SK-N-SH (cell line): ENCODE measurements around the gene ABCC12. TPM values are rescaled to one million over a fixed set of nuclear protein-coding genes. Genes with fewer than 3 reads are reported as not detected.

Source experiments
- CTCF ChIA-PET: fragments of 300-600, 350-600 bp; formaldehyde crosslinking; extraction: SDS; loops from one replicate; lab custom pipeline; 2021; lab: Yijun Ruan, JAX
- POLR2A ChIA-PET: fragments of 350-600 bp; sonication (Branson Sonifier 250); formaldehyde crosslinking; extraction: SDS; loops from one replicate; lab custom pipeline; 2020; ENCODE audit warnings: antibody characterized with exemption, inconsistent platforms; lab: Yijun Ruan, JAX
- DNase-seq: peaks from one replicate; pipeline ENCODE4 v3.0.0; 2012
- H2AFZ ChIP-seq: fragments of 200-600 bp; sonication (generic); 2 replicates; pipeline ENCODE4 v1.8.1; 2016; ENCODE audit warnings: antibody characterized with exemption, mild to moderate bottlenecking, low read depth
- H3F3A ChIP-seq: fragments of 200-600 bp; sonication (generic); replicated peaks from 2 replicates; pipeline ENCODE3; 2016; ENCODE audit warnings: antibody characterized with exemption, mild to moderate bottlenecking; ENCODE audit not compliant: insufficient read depth
- H3K27ac ChIP-seq, 2 experiments: fragments of 200-500 bp in 1 of 2; fragments of 200-600 bp in 1 of 2; sonication (Bioruptor generic) in 1 of 2; sonication (generic), shearing (Covaris generic) in 1 of 2; 2 replicates each; pipeline versions ENCODE4 v1.5.1 to v1.6.1; 2014 to 2016; ENCODE audit warnings: low read depth in 2 of 2, inconsistent platforms in 1 of 2, low read length in 1 of 2, mild to moderate bottlenecking in 1 of 2, mixed read lengths in 1 of 2
- H3K27me3 ChIP-seq: fragments of 200-600 bp; sonication (generic), shearing (Covaris generic); 2 replicates; pipeline ENCODE4 v1.6.1; 2016; ENCODE audit warnings: mixed run types; ENCODE audit not compliant: insufficient read depth
- H3K36me3 ChIP-seq, 2 experiments: fragments of 200-500 bp in 1 of 2; fragments of 200-600 bp in 1 of 2; sonication (Bioruptor generic) in 1 of 2; sonication (generic) in 1 of 2; replicated peaks in 1 of 2; 2 replicates each; pipeline versions ENCODE3 to v1.5.1; 2014 to 2016; ENCODE audit warnings: low read length in 1 of 2, mild to moderate bottlenecking in 1 of 2; ENCODE audit not compliant: insufficient read depth in 2 of 2, control insufficient read depth in 1 of 2
- H3K4me1 ChIP-seq, 2 experiments: fragments of 200-500 bp in 1 of 2; fragments of 200-600 bp in 1 of 2; sonication (Bioruptor generic) in 1 of 2; sonication (generic), shearing (Covaris generic) in 1 of 2; 2 replicates each; pipeline versions ENCODE4 v1.5.1 to v1.6.1; 2014 to 2016; ENCODE audit warnings: low read depth in 1 of 2, low read length in 1 of 2, mixed run types in 1 of 2; ENCODE audit not compliant: insufficient read depth in 2 of 2, control insufficient read depth in 1 of 2
- H3K4me2 ChIP-seq: fragments of 200-600 bp; sonication (generic), shearing (Covaris generic); 2 replicates; pipeline ENCODE4 v1.6.1; 2017; ENCODE audit warnings: mixed run types
- H3K4me3 ChIP-seq, 2 experiments: fragments of 200-500 bp in 1 of 2; fragments of 200-600 bp in 1 of 2; sonication (Bioruptor generic) in 1 of 2; sonication (generic), shearing (Covaris generic) in 1 of 2; 2 replicates each; pipeline versions ENCODE4 v1.5.1 to v1.8.1; 2014 to 2016; ENCODE audit warnings: low read depth in 2 of 2, inconsistent platforms in 1 of 2, low read length in 1 of 2, mild to moderate bottlenecking in 1 of 2, mixed read lengths in 1 of 2, moderate library complexity in 1 of 2
- H3K79me2 ChIP-seq: fragments of 200-600 bp; sonication (generic); 2 replicates; pipeline ENCODE4 v1.8.1; 2017; ENCODE audit warnings: mild to moderate bottlenecking; ENCODE audit not compliant: insufficient read depth
- H3K9ac ChIP-seq: fragments of 200-600 bp; sonication (generic); 2 replicates; pipeline ENCODE4 v1.6.1; 2017; ENCODE audit warnings: mixed run types
- H3K9me2 ChIP-seq: fragments of 200-600 bp; sonication (generic); 2 replicates; pipeline ENCODE4 v1.6.1; 2017; ENCODE audit warnings: mixed run types
- H3K9me3 ChIP-seq: fragments of 200-600 bp; sonication (generic); 2 replicates; pipeline ENCODE4 v1.6.1; 2017; ENCODE audit warnings: mixed run types, mild to moderate bottlenecking, moderate library complexity
- H4K20me1 ChIP-seq: fragments of 200-600 bp; sonication (generic); 2 replicates; pipeline ENCODE4 v1.6.1; 2017; ENCODE audit warnings: mild to moderate bottlenecking, mixed run types; ENCODE audit not compliant: insufficient read depth
- EP300 ChIP-seq, 2 experiments: IDR thresholded peaks; 2 replicates each; pipeline versions ENCODE4 v1.4.0 to v1.6.1; 2012; ENCODE audit warnings: borderline replicate concordance in 1 of 2, low read depth in 1 of 2, low read length in 1 of 2
- FOSL2 ChIP-seq: IDR thresholded peaks from 2 replicates; pipeline ENCODE4 v1.4.0; 2012; ENCODE audit warnings: low read depth, mild to moderate bottlenecking, moderate library complexity, borderline replicate concordance
- FOXJ3 ChIP-seq: sonication (generic); formaldehyde crosslinking; IDR thresholded peaks from 2 replicates; pipeline ENCODE4 v1.5.1; 2020; ENCODE audit warnings: mild to moderate bottlenecking, missing genetic modification reagents
- FOXM1 ChIP-seq: IDR thresholded peaks from 2 replicates; pipeline ENCODE4 v1.4.0; 2012; ENCODE audit warnings: low read depth, mild to moderate bottlenecking
- NFIC ChIP-seq: IDR thresholded peaks from 2 replicates; pipeline ENCODE4 v1.4.0; 2012; ENCODE audit warnings: borderline replicate concordance
- POLR2AphosphoS5 ChIP-seq: IDR thresholded peaks from 2 replicates; pipeline ENCODE4 v1.6.1; 2012; ENCODE audit warnings: low read depth, low read length
- RCOR1 ChIP-seq: fragments of 150-350 bp; IDR thresholded peaks from 2 replicates; pipeline ENCODE4 v1.6.1; 2017; ENCODE audit warnings: antibody characterized with exemption, low read length
- RFX5 ChIP-seq: IDR thresholded peaks from 2 replicates; pipeline ENCODE4 v1.6.1; 2012; ENCODE audit warnings: mild to moderate bottlenecking, improper control_type of control experiment, low read length
- RXRA ChIP-seq: IDR thresholded peaks from 2 replicates; pipeline ENCODE4 v1.4.0; 2012; ENCODE audit warnings: low read depth, mild to moderate bottlenecking, borderline replicate concordance
- SIN3A ChIP-seq: IDR thresholded peaks from 2 replicates; pipeline ENCODE4 v1.6.1; 2012; ENCODE audit warnings: low read depth, mild to moderate bottlenecking, low read length, moderate library complexity, borderline replicate concordance
- TCF12 ChIP-seq: IDR thresholded peaks from 2 replicates; pipeline ENCODE4 v1.4.0; 2012
- TEAD4 ChIP-seq: IDR thresholded peaks from 2 replicates; pipeline ENCODE4 v1.4.0; 2012; ENCODE audit warnings: mild to moderate bottlenecking, borderline replicate concordance; ENCODE audit not compliant: insufficient read depth
- WGBS: methylation state at CpG from one replicate; pipeline ENCODE4 v1.1.6; 2017; ENCODE audit warnings: low lambda C conversion rate; 5-methylcytosine and 5-hydroxymethylcytosine counted together
- polyA plus RNA-seq, 3 experiments: library from polyadenylated mRNA; depleted of rRNA; stranded (reverse); fragments of >200 nt; gene quantifications; 2 replicates each; pipeline ENCODE4 v1.2.3, GENCODE V29; 2012
- TF ChIP-seq, protein P1 (sequence below): fragments of 150-350 bp; IDR thresholded peaks from 2 replicates; pipeline ENCODE4 v1.6.1; 2016; ENCODE audit warnings: mild to moderate bottlenecking, low read depth, low read length
- TF ChIP-seq, protein P2 (sequence below): IDR thresholded peaks from 2 replicates; pipeline ENCODE4; 2012

The ABCC12 gene
- polyA plus RNA-seq, 1 of the 3 experiments (the other 2 are of a cell fraction) = not detected

DNA sequence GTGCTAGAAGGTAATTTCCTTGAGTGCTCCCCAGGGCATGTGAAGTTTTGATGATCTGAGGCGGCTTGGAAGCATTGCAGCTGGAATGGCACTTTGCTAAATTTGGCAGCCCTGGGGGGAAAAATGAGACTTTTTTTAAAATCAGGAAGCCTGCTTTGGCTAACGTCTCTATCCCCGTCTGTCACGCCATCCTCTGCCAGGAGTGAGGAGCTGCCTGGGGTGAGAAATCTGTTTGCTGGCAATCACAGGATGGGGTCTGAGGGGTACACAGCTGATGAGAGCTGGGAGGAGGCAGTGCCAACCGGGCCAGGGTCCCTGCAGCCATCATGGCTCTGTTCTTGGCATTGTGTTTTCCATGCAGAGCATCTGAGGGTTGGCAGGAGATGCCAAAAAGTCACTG lies 2.0 kb downstream of the ABCC12 start (continued):
- TF ChIP-seq SIN3A = no peak
- TF ChIP-seq, protein P1, sequence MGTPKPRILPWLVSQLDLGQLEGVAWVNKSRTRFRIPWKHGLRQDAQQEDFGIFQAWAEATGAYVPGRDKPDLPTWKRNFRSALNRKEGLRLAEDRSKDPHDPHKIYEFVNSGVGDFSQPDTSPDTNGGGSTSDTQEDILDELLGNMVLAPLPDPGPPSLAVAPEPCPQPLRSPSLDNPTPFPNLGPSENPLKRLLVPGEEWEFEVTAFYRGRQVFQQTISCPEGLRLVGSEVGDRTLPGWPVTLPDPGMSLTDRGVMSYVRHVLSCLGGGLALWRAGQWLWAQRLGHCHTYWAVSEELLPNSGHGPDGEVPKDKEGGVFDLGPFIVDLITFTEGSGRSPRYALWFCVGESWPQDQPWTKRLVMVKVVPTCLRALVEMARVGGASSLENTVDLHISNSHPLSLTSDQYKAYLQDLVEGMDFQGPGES = no peak
- TF ChIP-seq TEAD4 = no peak
- no peak for TF ChIP-seq RFX5
- TF ChIP-seq, all 33 proteins: peak for 0

DNA sequence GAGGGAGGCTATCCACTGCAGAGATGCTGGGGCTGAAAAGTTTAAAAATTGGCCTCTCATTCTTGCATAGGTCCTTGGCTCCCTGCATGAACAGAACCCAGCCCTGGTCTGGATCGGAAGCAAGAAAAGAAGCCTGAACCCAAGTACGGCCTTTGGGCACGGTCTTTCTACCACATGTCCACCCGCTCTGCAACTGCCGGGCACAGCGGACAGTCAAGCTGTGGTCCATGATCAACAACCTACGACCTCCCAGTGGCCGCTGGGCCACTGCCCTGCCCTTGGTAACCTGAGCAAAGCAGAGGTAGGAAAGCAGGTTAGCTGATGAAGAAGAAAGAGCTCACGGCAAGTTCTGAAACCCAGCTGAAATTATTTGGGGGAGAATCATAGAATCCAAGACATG lies 3.6 kb downstream of the ABCC12 start:
- Histone ChIP-seq H3K9me2 (no peaks in the 10 kb centered on the region), H3K4me2 (no peak overlapping the region), H3K27me3 (no peaks in the 10 kb centered on the region), H4K20me1 (no peaks in the 10 kb centered on the region), H3K9me3 (peaks cover 7% of the 10 kb centered on the region), H3K36me3 (no peaks in the 10 kb centered on the region), H3K4me1 (no peaks in the 10 kb centered on the region; a peak in 1 of 4 replicates), H3K27ac (no peak overlapping the region), H2AFZ (no peak overlapping the region), H3F3A (no peaks in the 10 kb centered on the region), H3K79me2 (no peaks in the 10 kb centered on the region), H3K9ac (no peak overlapping the region), H3K4me3 (no peak overlapping the region)
- WGBS = 91% methylated on average over 9 of the region's 9 CpGs
- DNase-seq = no peak
- TF ChIP-seq FOXM1 (no peak), POLR2AphosphoS5 (no peak), RCOR1 (no peak), TEAD4 (no peak), NFIC (no peak), EP300 (IDR thresholded peaks at IDR 0.05; ENCODE audit: borderline replicate concordance in 1 of 2, low read depth in 1 of 2, low read length in 1 of 2) (no peak), RXRA (no peak), FOXJ3 (CRISPR knock-in tag) (no peak), SIN3A (no peak), FOSL2 (no peak)
- TF ChIP-seq, protein P2, sequence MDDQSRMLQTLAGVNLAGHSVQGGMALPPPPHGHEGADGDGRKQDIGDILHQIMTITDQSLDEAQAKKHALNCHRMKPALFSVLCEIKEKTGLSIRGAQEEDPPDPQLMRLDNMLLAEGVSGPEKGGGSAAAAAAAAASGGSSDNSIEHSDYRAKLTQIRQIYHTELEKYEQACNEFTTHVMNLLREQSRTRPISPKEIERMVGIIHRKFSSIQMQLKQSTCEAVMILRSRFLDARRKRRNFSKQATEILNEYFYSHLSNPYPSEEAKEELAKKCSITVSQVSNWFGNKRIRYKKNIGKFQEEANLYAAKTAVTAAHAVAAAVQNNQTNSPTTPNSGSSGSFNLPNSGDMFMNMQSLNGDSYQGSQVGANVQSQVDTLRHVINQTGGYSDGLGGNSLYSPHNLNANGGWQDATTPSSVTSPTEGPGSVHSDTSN = no peak
- POLR2A ChIA-PET = no interaction called here
- CTCF ChIA-PET = interaction anchor here (1.1 to 1.3 kb wide), 2 partner anchors 13 to 1115 kb away, joined by 4 to 7 read pairs; no protein-coding TSS in a partner anchor

DNA sequence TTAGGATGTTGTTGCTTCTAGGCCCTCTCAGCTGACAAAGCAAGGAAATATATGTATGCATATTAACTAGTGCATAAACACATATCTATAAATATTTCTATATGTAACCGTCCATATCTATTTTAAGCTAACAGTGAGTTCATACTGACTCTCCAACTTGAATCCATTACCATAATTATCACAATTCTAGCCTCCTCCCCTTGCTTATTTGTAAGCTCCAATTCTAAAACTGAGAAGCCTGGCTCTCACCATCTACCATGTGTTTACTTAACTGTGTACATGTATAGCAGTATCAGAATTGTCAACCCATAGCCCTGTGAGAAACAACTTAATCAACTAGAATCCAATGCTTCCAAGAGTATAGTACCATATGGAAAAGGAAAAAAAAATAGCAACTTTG lies 5.1 kb downstream of the ABCC12 start:
- no peak overlapping the region for H3K4me2 ChIP-seq
- H3K27me3 ChIP-seq = no peaks in the 10 kb centered on the region
- H3K9me3 ChIP-seq = peaks cover 7% of the 10 kb centered on the region
- H3K4me3 ChIP-seq = no peak overlapping the region
- no peaks in the 10 kb centered on the region for H4K20me1 ChIP-seq
- POLR2A ChIA-PET = no interaction called here
- TF ChIP-seq POLR2AphosphoS5 (no peak), TEAD4 (no peak), TCF12 (no peak)
- TF ChIP-seq, all 33 proteins: peak for 0
- Histone ChIP-seq H2AFZ (no peak overlapping the region), H3K9me2 (no peaks in the 10 kb centered on the region), H3K79me2 (no peaks in the 10 kb centered on the region), H3F3A (no peaks in the 10 kb centered on the region), H3K9ac (no peak overlapping the region), H3K27ac (no peak overlapping the region), H3K4me1 (no peaks in the 10 kb centered on the region; a peak in 1 of 4 replicates), H3K36me3 (no peaks in the 10 kb centered on the region)
- CTCF ChIA-PET = interaction anchor here (0.8 to 0.9 kb wide), 2 partner anchors 9 to 14 kb away, joined by 3 read pairs; no protein-coding TSS in a partner anchor
- 77% methylated on average over 1 of the region's 1 CpG for WGBS
- no peak for DNase-seq
